Keratinocyte (primary cell): ENCODE measurements around the gene SH3PXD2A. TPM values are rescaled to one million over a fixed set of nuclear protein-coding genes. Genes with fewer than 3 reads are reported as not detected.

Experiments
- DNase-seq: peaks from one replicate; pipeline ENCODE4 v3.0.0-alpha.2; 2011; ENCODE audit warnings: low read depth, missing footprints, low spot score
- FAIRE-seq: peaks from 2 replicates; lab custom pipeline; 2011; peaks lifted over from hg19 to GRCh38; lab: Jason Lieb, UNC
- H2AFZ ChIP-seq: 2 replicates; pipeline ENCODE4 v1.6.0; 2012; ENCODE audit warnings: low read length, control low read depth, inconsistent platforms; ENCODE audit not compliant: control insufficient read depth
- H3K27ac ChIP-seq: 2 replicates; pipeline ENCODE4 v1.5.1; 2011; ENCODE audit warnings: low read length; ENCODE audit not compliant: control insufficient read depth, insufficient read depth
- H3K27me3 ChIP-seq: 3 replicates; pipeline ENCODE4 v1.6.0; 2011; ENCODE audit warnings: low read length; ENCODE audit not compliant: control insufficient read depth, insufficient read depth; ENCODE audit errors: extremely low read depth
- H3K36me3 ChIP-seq, 2 experiments: 2 replicates in 1 of 2; 3 replicates in 1 of 2; pipeline ENCODE4 v1.5.1; 2011; ENCODE audit warnings: low read length in 2 of 2, mild to moderate bottlenecking in 1 of 2; ENCODE audit not compliant: control insufficient read depth in 2 of 2, insufficient read depth in 2 of 2; ENCODE audit errors: extremely low read depth in 1 of 2
- H3K4me1 ChIP-seq: 3 replicates; pipeline ENCODE4 v1.5.1; 2011; ENCODE audit warnings: low read length; ENCODE audit not compliant: control insufficient read depth, insufficient read depth; ENCODE audit errors: extremely low read depth
- H3K4me2 ChIP-seq: 3 replicates; pipeline ENCODE4 v1.6.0; 2011; ENCODE audit warnings: low read depth, low read length; ENCODE audit not compliant: control insufficient read depth, insufficient read depth; ENCODE audit errors: extremely low read depth
- H3K4me3 ChIP-seq, 3 experiments: fragments of 200-600 bp in 1 of 3; sonication (generic) in 1 of 3; 2 replicates in 2 of 3; 3 replicates in 1 of 3; pipeline ENCODE4 v1.5.1; 2011 to 2016; ENCODE audit warnings: low read length in 3 of 3, mild to moderate bottlenecking in 3 of 3, control low read depth in 2 of 3, inconsistent platforms in 1 of 3, low read depth in 1 of 3, mixed read lengths in 1 of 3, mixed run types in 1 of 3, moderate library complexity in 1 of 3; ENCODE audit not compliant: control insufficient read depth in 2 of 3, insufficient read depth in 2 of 3; ENCODE audit errors: extremely low read depth in 1 of 3
- H3K79me2 ChIP-seq: 2 replicates; pipeline ENCODE4 v1.6.0; 2012; ENCODE audit warnings: low read length; ENCODE audit not compliant: control insufficient read depth, insufficient read depth
- H3K9ac ChIP-seq: 3 replicates; pipeline ENCODE4 v1.6.0; 2011; ENCODE audit warnings: low read length; ENCODE audit not compliant: control insufficient read depth, insufficient read depth; ENCODE audit errors: extremely low read depth
- H3K9me1 ChIP-seq: 3 replicates; pipeline ENCODE4 v1.6.0; 2011; ENCODE audit warnings: low read length; ENCODE audit not compliant: control insufficient read depth, insufficient read depth; ENCODE audit errors: extremely low read depth
- H3K9me3 ChIP-seq: 2 replicates; pipeline ENCODE4 v1.5.1; 2012; ENCODE audit warnings: low read depth, low read length; ENCODE audit not compliant: control insufficient read depth
- H4K20me1 ChIP-seq: 3 replicates; pipeline ENCODE4 v1.6.0; 2011; ENCODE audit warnings: low read length; ENCODE audit not compliant: control insufficient read depth, insufficient read depth; ENCODE audit errors: extremely low read depth
- CTCF ChIP-seq, 3 experiments: IDR thresholded peaks in 1 of 3; conservative IDR thresholded peaks in 1 of 3; optimal IDR thresholded peaks in 1 of 3; 2 replicates in 2 of 3; 3 replicates in 1 of 3; pipeline versions ENCODE3 to v1.5.1; 2011; ENCODE audit warnings: low read length in 3 of 3, mild to moderate bottlenecking in 3 of 3, moderate library complexity in 2 of 3, control low read depth in 1 of 3, inconsistent platforms in 1 of 3; ENCODE audit not compliant: insufficient read depth in 2 of 3; ENCODE audit errors: extremely low read depth in 1 of 3
- EZH2 ChIP-seq: IDR thresholded peaks from one replicate; pipeline ENCODE4 v1.6.1; 2012; ENCODE audit warnings: inconsistent platforms, mild to moderate bottlenecking, low read length, moderate library complexity
- dilution Hi-C: fragments of 300-500 bp; cut with MboI; formaldehyde crosslinking; loops from one replicate; pipeline ENCODE4 v1.7.0; 2020; ENCODE audit warnings: low sequenced_read_pairs; ENCODE audit not compliant: extremely low pct_ligation_motif_present
- polyA plus RNA-seq, 5 experiments: library from polyadenylated mRNA; depleted of rRNA in 3 of 5; stranded (reverse) in 3 of 5; stranded (forward) in 1 of 5; unstranded in 1 of 5; fragments of >200 nt; gene quantifications; 1 replicate in 1 of 5; 2 replicates in 3 of 5; 3 replicates in 1 of 5; pipeline versions ENCODE4 v1.2.1 to v1.2.3, GENCODE V29; 2011 to 2012; ENCODE audit warnings: missing spikeins in 2 of 5, low read depth in 1 of 5, low replicate concordance in 1 of 5

Gene SH3PXD2A
- polyA plus RNA-seq, 1 donor (not counting 4 experiments of a cell fraction or from before 2014, with no cell fraction given) = 33.9 TPM

DNA sequence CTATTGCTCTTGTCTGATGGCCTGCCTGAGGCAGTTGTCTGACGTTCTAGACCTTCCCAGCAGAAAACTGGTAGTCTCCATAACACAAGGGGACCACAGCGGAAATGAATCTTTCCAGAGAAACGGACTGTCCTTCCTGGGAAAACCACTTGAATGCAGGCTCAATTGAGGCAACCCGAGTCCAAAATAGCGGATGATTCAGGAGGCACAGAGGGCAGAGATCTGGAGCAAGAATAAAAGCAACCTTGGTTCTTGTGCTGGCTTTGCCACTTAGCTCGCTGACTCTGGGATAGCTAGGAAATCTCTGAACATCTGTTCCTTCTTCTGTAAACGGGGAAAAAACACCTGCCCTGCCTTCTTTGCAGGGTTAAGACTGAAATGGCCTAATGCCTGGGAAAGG is 183.0 kb downstream of the SH3PXD2A start:
- Histone ChIP-seq H3K79me2 (peaks cover 54% of the 10 kb centered on the region), H3K36me3 (peaks cover 45 to 63% of the 10 kb centered on the region in 2 experiments), H3K9ac (no peak overlapping the region), H2AFZ (no peak overlapping the region), H4K20me1 (peaks cover 10% of the 10 kb centered on the region), H3K9me3 (no peaks in the 10 kb centered on the region), H3K27me3 (no peaks in the 10 kb centered on the region), H3K4me3 (no peak overlapping the region), H3K27ac (no peak overlapping the region), H3K9me1 (peaks cover 9% of the 10 kb centered on the region), H3K4me1 (peaks cover 24% of the 10 kb centered on the region), H3K4me2 (no peak overlapping the region)
- no peak for DNase-seq
- TF ChIP-seq EZH2 (no peak), CTCF (optimal IDR thresholded peaks at IDR 0.05 in 1 of 3, IDR thresholded peaks at IDR 0.05 in 1 of 3, conservative IDR thresholded peaks at IDR 0.05 in 1 of 3; ENCODE audit: extremely low read depth in 1 of 3, insufficient read depth in 2 of 3, low read length in 3 of 3) (no peak)
- dilution Hi-C loops = no loop called here
- FAIRE-seq = no peak

DNA sequence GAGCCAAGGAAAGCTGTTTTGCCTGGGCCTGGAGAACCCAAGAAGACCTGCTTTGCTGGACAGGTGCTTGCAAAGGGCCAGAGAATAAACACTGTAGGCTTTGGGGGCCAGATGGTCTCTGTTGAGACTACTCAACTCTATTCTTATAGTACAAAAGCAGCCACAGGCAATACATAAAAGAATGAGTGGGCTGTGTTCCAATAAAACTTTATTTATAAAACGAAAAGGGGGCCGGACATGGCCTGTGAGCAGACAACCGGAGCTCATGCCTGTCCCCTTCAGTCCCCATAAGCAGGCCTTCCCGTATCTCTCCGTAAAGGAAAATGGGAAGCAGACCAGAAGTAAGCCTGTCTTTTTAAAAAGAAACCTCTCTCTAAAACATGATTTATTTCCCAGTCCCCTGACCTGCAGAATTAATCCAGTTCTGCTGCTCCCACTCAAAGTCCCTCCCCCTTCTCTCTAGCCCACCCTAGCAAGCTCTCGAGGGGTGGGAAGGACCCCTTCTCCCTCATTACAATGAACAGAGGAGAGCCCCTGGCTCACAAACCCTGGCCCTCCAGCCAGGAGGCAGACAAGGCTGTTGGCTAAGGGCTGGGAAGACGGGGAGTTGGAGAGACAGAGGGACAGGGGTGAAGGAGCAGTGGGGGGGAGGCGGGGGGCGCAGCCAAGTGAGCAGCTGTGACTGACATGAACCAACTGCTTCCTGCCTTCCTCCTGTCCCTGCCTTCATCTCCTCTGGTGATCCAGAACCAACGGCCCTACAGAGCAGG is 184.1 kb downstream of the SH3PXD2A start:
- Histone ChIP-seq H3K9ac (no peak overlapping the region), H3K27ac (no peak overlapping the region), H3K4me2 (no peak overlapping the region), H3K4me3 (no peak overlapping the region), H3K9me3 (no peaks in the 10 kb centered on the region), H3K9me1 (peaks cover 7% of the 10 kb centered on the region), H3K27me3 (no peaks in the 10 kb centered on the region), H3K79me2 (peaks cover 52% of the 10 kb centered on the region), H4K20me1 (peaks cover 13% of the 10 kb centered on the region), H3K4me1 (peaks cover 14% of the 10 kb centered on the region), H2AFZ (no peak overlapping the region), H3K36me3 (peaks cover 46 to 67% of the 10 kb centered on the region in 2 experiments)
- DNase-seq = no peak
- dilution Hi-C loops = no loop called here
- no peak for FAIRE-seq
- TF ChIP-seq CTCF (optimal IDR thresholded peaks at IDR 0.05 in 1 of 3, IDR thresholded peaks at IDR 0.05 in 1 of 3, conservative IDR thresholded peaks at IDR 0.05 in 1 of 3; ENCODE audit: extremely low read depth in 1 of 3, insufficient read depth in 2 of 3, low read length in 3 of 3) (no peak), EZH2 (no peak)
